DND-41 (cell line): ENCODE data around the gene DOCK8.

Experiments used
- ATAC-seq: fragments of 200-7000 bp; cut with Tn5 transposase; 3 replicates; pipeline ENCODE4 v1.9.1; 2021; ENCODE audit warnings: low read depth; ENCODE audit not compliant: insufficient read depth
- DNase-seq: peaks from one replicate; pipeline ENCODE4 v3.0.0-alpha.2; 2020
- H2AFZ ChIP-seq: 2 replicates; pipeline ENCODE4 v1.6.0; 2012; ENCODE audit warnings: low read depth, low read length
- H3K27ac ChIP-seq: 2 replicates; pipeline ENCODE4 v1.5.1; 2012; ENCODE audit warnings: low read length, inconsistent platforms
- H3K27me3 ChIP-seq: fragments of 200-600 bp; sonication (generic); 2 replicates; pipeline ENCODE4 v1.6.0; 2012; ENCODE audit warnings: low read length, mild to moderate bottlenecking, inconsistent platforms; ENCODE audit not compliant: insufficient read depth, poor library complexity
- H3K36me3 ChIP-seq: 2 replicates; pipeline ENCODE4 v1.5.1; 2012; ENCODE audit warnings: low read length, inconsistent platforms; ENCODE audit not compliant: insufficient read depth
- H3K4me1 ChIP-seq: 2 replicates; pipeline ENCODE4 v1.5.1; 2012; ENCODE audit warnings: mild to moderate bottlenecking, low read length; ENCODE audit not compliant: insufficient read depth
- H3K4me2 ChIP-seq: 2 replicates; pipeline ENCODE4 v1.6.0; 2012; ENCODE audit warnings: mild to moderate bottlenecking, moderate library complexity, low read length, inconsistent platforms; ENCODE audit not compliant: insufficient read depth
- H3K4me3 ChIP-seq, 2 experiments: fragments of 200-600 bp in 1 of 2; shearing (Covaris generic) in 1 of 2; 2 replicates each; pipeline ENCODE4 v1.5.1; 2012 to 2016; ENCODE audit warnings: inconsistent platforms in 2 of 2, low read length in 2 of 2, mild to moderate bottlenecking in 2 of 2, low read depth in 1 of 2, moderate library complexity in 1 of 2
- H3K79me2 ChIP-seq: 2 replicates; pipeline ENCODE4 v1.6.0; 2012; ENCODE audit warnings: low read length, inconsistent platforms; ENCODE audit not compliant: insufficient read depth
- H3K9ac ChIP-seq: 2 replicates; pipeline ENCODE4 v1.6.0; 2012; ENCODE audit warnings: low read depth, mild to moderate bottlenecking, inconsistent platforms, low read length, moderate library complexity
- H3K9me3 ChIP-seq: 2 replicates; pipeline ENCODE4 v1.5.1; 2012; ENCODE audit warnings: low read length, moderate library complexity, mild to moderate bottlenecking, inconsistent platforms; ENCODE audit not compliant: insufficient read depth, severe bottlenecking
- H4K20me1 ChIP-seq: 2 replicates; pipeline ENCODE4 v1.6.0; 2012; ENCODE audit warnings: low read length; ENCODE audit not compliant: insufficient read depth
- EZH2 ChIP-seq: IDR thresholded peaks from 3 replicates; pipeline ENCODE4 v1.6.1; 2012; ENCODE audit warnings: borderline replicate concordance, low read depth, mild to moderate bottlenecking, moderate library complexity, low read length, inconsistent platforms; ENCODE audit not compliant: severe bottlenecking
- TF ChIP-seq, protein P1 (sequence below): IDR thresholded peaks from 2 replicates; pipeline ENCODE4 v1.5.1; 2012; ENCODE audit warnings: borderline replicate concordance, low read length, moderate library complexity, mild to moderate bottlenecking; ENCODE audit not compliant: poor library complexity, severe bottlenecking; ENCODE audit errors: extremely low read depth

DOCK8 gene

DNA sequence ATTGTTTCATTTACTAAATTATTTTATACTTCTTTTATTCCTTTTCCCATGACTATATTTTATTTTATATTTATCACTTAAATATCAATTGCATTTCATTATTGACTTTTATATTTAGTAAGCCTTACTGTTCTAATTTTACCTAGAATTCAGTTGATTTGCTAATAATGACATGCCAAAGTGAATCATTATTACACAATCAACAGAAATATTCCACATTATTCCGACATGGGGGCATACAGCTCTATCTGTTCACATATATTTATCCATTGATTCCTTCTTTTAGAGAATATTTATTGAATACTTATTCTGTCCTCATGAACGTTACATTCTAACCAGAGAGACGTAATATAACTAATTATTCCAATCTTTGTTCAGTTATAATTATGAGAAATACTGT lies 221.8 kb downstream of the DOCK8 start:
- H3K4me2 ChIP-seq, result no peak overlapping the region
- H3K36me3 ChIP-seq, result peaks cover 94% of the 10 kb centered on the region
- H3K9ac ChIP-seq, result no peak overlapping the region
- DNase-seq (no peak), ATAC-seq (no peak)
- no peaks in the 10 kb centered on the region for H3K4me1 ChIP-seq
- H4K20me1 ChIP-seq, result no peaks in the 10 kb centered on the region
- TF ChIP-seq EZH2, result no peak
- TF ChIP-seq, protein P1, sequence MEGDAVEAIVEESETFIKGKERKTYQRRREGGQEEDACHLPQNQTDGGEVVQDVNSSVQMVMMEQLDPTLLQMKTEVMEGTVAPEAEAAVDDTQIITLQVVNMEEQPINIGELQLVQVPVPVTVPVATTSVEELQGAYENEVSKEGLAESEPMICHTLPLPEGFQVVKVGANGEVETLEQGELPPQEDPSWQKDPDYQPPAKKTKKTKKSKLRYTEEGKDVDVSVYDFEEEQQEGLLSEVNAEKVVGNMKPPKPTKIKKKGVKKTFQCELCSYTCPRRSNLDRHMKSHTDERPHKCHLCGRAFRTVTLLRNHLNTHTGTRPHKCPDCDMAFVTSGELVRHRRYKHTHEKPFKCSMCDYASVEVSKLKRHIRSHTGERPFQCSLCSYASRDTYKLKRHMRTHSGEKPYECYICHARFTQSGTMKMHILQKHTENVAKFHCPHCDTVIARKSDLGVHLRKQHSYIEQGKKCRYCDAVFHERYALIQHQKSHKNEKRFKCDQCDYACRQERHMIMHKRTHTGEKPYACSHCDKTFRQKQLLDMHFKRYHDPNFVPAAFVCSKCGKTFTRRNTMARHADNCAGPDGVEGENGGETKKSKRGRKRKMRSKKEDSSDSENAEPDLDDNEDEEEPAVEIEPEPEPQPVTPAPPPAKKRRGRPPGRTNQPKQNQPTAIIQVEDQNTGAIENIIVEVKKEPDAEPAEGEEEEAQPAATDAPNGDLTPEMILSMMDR, result no peak
- H3K27me3 ChIP-seq, result no peaks in the 10 kb centered on the region
- no peak overlapping the region for H3K27ac ChIP-seq
- no peak overlapping the region for H3K4me3 ChIP-seq
- no peaks in the 10 kb centered on the region for H3K9me3 ChIP-seq
- no peaks in the 10 kb centered on the region for H3K79me2 ChIP-seq
- H2AFZ ChIP-seq, result no peak overlapping the region

DNA sequence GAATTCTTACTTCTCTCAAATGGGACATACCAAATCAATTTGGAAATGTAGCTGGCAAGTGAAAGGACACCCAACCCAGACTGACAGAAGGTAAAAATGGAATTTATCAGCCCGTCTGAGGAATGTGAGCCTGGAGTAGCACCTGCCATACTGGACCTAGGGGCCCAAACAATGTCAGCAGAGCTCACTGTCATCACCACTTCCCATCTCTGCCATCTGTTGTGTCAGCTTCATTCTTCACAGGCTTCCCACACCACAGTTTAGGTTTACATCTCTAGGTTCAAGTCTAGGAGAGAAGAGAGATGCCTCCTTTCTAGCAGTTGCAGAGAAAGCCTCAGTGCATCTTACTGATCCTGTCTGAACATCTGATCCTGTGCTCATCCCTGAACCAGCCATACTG lies 222.4 kb downstream of the DOCK8 start:
- Histone ChIP-seq H3K9ac (no peak overlapping the region), H3K27me3 (no peaks in the 10 kb centered on the region), H3K4me1 (no peaks in the 10 kb centered on the region), H3K9me3 (no peaks in the 10 kb centered on the region), H3K27ac (no peak overlapping the region), H3K4me2 (no peak overlapping the region), H3K36me3 (peaks cover 95% of the 10 kb centered on the region), H2AFZ (no peak overlapping the region), H3K79me2 (no peaks in the 10 kb centered on the region), H3K4me3 (no peak overlapping the region), H4K20me1 (no peaks in the 10 kb centered on the region)
- ATAC-seq (no peak), DNase-seq (no peak)
- no peak for TF ChIP-seq EZH2
- TF ChIP-seq, protein P1, result no peak

DNA sequence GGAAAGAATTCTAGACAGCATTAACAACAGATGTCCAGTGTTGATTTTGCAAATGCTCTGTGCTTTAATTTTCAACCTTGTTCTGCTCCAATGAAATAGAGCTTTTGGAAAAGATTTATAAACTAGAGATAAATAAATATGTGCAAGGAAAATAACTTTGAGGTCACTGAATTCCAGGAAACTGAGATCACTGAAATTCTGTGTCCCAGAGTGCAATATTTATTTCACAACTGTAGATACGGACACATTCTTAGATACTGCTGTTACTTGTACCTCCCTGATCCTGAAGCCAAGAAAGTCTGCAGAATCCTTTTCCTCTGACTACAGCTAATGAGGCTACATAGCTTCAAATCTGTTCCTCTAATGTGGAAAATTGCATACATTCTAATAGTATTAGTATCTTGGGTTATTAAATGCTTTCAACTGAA lies 222.9 kb downstream of the DOCK8 start:
- no peaks in the 10 kb centered on the region for H3K79me2 ChIP-seq
- no peak overlapping the region for H3K4me2 ChIP-seq
- H3K4me1 ChIP-seq, result no peaks in the 10 kb centered on the region
- no peak overlapping the region for H3K27ac ChIP-seq
- no peaks in the 10 kb centered on the region for H4K20me1 ChIP-seq
- TF ChIP-seq, protein P1, result no peak
- no peak for TF ChIP-seq EZH2
- no peak overlapping the region for H3K9ac ChIP-seq
- no peaks in the 10 kb centered on the region for H3K9me3 ChIP-seq
- peaks cover 95% of the 10 kb centered on the region for H3K36me3 ChIP-seq
- H3K27me3 ChIP-seq, result no peaks in the 10 kb centered on the region
- DNase-seq (no peak), ATAC-seq (no peak)
- H3K4me3 ChIP-seq, result no peak overlapping the region
- no peak overlapping the region for H2AFZ ChIP-seq

DNA sequence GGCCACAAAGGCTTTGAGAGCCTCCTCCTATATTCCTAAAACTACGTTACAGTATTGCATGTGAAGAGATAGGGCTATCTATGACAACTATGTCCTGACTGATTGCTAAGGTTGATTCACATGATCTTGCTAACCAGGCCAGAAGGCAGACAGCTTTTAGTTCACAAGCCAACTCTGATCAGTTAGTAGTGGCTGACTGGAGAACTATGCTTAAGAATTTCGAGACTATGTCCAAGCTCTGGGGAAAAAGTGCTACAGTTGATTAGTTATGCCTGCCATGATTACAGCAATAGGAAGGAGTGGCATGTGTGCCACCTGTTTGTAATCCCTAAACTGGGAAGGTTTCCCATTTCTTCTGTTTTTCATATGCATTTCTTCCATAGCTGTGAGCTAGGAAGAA lies 223.4 kb downstream of the DOCK8 start:
- H3K4me1 ChIP-seq, result no peaks in the 10 kb centered on the region
- no peak for DNase-seq
- H2AFZ ChIP-seq, result no peak overlapping the region
- H3K79me2 ChIP-seq, result no peaks in the 10 kb centered on the region
- H3K27me3 ChIP-seq, result no peaks in the 10 kb centered on the region
- peaks cover 95% of the 10 kb centered on the region for H3K36me3 ChIP-seq
- no peak overlapping the region for H3K9ac ChIP-seq
- no peaks in the 10 kb centered on the region for H3K9me3 ChIP-seq
- no peak for TF ChIP-seq EZH2
- TF ChIP-seq, protein P1, result no peak
- no peak overlapping the region for H3K27ac ChIP-seq
- ATAC-seq, result no peak
- no peak overlapping the region for H3K4me3 ChIP-seq
- no peak overlapping the region for H3K4me2 ChIP-seq
- H4K20me1 ChIP-seq, result no peaks in the 10 kb centered on the region
